Loucy (cell line): ENCODE measurements around the gene BCL2.

Source experiments
- CTCF ChIP-seq: fragments of 200-600 bp; sonication (generic); conservative IDR thresholded peaks from 2 replicates; pipeline ENCODE4 v1.5.1; 2014; ENCODE audit warnings: mild to moderate bottlenecking, antibody characterized with exemption, low read length
- EZH2phosphoT487 ChIP-seq: fragments of 200-600 bp; IDR thresholded peaks from 2 replicates; pipeline ENCODE4 v1.6.1; 2018; ENCODE audit warnings: antibody characterized with exemption, mild to moderate bottlenecking, moderate library complexity, borderline replicate concordance

DNA sequence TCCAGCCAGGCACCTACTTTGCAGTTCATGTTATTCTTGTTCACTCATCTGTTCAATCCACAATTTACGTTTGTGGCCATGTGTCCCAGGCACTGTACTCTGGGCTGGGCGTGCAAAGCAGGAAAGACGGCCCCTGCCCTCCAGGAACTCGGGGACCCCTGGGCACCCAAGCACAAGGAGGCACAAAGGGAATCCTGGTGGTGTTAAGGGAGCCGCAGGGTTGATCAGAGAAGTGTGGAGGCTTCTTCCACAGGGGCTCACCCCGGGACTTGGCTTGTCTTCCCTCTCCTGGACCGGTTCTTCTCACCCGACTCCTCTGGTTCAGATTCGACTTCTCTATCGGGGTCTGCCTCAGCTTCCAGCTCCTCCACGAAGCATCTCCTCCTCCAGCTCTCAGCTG, 230.5 kb downstream of the BCL2 start:
- TF ChIP-seq CTCF (no peak), EZH2phosphoT487 (no peak)
